ENCODE measurements around the gene PCSK5.
A peak's percentile ranks its signal among the peaks of the same experiment; 100 is the strongest.

The PCSK5 gene

GRCh38 chr9:76396597-76396996, 506.1 kb downstream of the PCSK5 start:
- no peak for DNase-seq (ENCODE audit: low spot score)

- DNase-seq (ENCODE audit: low spot score): no peak
These were observed 509.4 kb downstream of the PCSK5 start for GRCh38 chr9:76399856-76400255.

GRCh38 chr9:76400534-76401096, 510.1 kb downstream of the PCSK5 start:
- DNase-seq (ENCODE audit: low spot score): no peak

GRCh38 chr9:76401176-76401575, 510.7 kb downstream of the PCSK5 start:
- DNase-seq (ENCODE audit: low spot score): no peak

GRCh38 chr9:76401580-76402354, 511.3 kb downstream of the PCSK5 start:
- no peak for DNase-seq (ENCODE audit: low spot score)

- DNase-seq (ENCODE audit: low spot score): peak; percentile 58
These were observed 512.9 kb downstream of the PCSK5 start for GRCh38 chr9:76403352-76403751.

- DNase-seq (ENCODE audit: low spot score): no peak
These were observed 513.9 kb downstream of the PCSK5 start for GRCh38 chr9:76404401-76404800.

GRCh38 chr9:76405340-76405739, 514.9 kb downstream of the PCSK5 start:
- no peak for DNase-seq (ENCODE audit: low spot score)

- no peak for DNase-seq (ENCODE audit: low spot score)
These were observed 515.4 kb downstream of the PCSK5 start for GRCh38 chr9:76405868-76406267.

Data from cerebellar cortex (tissue), 1 donor.